ENCODE data around the gene PNISR. TPM values are rescaled to one million over a fixed set of nuclear protein-coding genes. Genes with fewer than 3 reads are reported as not detected.
A peak's percentile ranks its signal among the peaks of the same experiment; 100 is the strongest.

Gene PNISR
- polyA plus RNA-seq, 4 donors, result 214 to 429 (median 345) TPM

DNA sequence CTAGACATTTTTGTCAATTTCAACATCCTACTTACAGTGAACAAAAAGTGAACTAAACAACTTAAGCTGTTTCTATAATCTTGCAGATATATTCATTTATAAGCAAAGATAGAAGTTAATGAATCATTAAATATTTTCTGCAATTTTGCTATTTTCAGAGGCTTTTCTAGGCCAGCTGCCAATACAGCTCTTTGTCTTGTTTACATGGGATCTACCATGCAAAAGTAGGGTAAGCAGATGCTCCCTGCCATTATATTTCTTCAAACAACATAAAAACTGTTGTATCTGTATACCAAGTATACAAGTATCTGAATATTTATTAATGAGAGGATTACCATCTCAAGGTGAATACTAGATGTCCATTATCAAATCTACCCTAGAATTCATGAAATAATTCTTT lies 15.4 kb downstream of the PNISR start:
- no peak for DNase-seq (ENCODE audit: low read depth in 4 of 4, low spot score in 2 of 4)

DNA sequence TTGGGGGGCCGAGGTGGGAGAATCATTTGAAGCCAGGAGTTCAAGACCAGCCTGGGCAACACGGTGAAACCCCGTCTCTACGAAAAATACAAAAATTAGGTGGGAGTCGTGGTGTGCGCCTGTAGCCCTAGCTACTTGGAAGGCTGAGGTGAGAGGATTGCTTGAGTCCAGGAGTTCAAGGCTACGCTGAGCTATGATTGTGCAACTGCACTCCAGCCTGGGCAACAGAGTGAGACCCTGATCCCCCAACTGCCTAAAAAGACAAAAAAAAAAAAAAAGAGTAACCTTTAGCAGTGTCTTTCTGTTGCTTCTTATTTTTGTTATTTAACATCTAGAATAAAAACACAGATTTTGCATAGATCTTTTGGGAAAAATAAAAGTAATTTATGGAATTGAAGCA lies 18.0 kb downstream of the PNISR start:
- no peak for DNase-seq (ENCODE audit: low read depth in 4 of 4, low spot score in 2 of 4)

- no peak for DNase-seq (ENCODE audit: low read depth in 4 of 4, low spot score in 2 of 4)
These were observed 22.7 kb downstream of the PNISR start for GRCh38 chr6:99402448-99402847.

GRCh38 chr6:99397287-99397686 lies 27.8 kb downstream of the PNISR start:
- no peak for DNase-seq (ENCODE audit: low read depth in 4 of 4, low spot score in 2 of 4)

DNA sequence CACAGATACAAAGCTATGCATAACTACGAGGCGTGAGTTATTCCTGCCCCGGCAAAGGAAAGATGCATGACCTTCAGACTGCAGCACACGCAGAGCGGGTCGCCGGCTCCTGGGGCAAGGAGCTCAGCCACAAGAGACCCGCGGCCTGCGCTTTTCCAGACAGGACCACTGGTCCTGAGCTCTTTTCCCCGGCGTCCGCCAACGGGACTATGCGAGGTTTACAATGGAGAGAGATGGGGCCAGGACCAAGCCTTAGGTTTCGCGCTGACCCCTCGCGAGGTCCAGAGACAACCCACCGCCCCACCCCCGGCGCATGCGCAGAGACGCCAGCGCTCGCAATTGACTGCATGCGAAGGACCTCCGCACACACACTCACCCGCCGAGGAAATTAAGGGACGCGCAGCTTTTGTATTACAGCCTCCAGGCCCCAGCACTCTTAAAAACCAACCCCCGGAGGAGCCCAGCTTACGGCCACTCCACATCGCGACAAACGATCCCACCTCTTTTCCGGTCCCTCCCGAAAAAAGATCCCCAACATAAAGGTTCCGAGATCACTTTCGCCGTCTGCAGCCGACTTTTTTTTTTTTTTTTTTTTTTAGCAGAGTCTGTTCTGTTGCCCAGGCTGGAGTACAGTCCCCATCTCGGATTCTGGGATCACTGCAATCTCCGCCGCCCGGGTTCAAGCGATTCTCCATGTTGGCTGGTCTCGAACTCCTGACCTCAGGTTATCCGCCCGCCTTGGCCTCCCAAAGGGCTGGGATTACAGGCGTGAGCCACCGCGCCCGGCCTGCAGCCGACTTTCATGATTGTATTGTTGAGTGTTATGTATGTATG lies 31.2 kb downstream of the PNISR start, which contains the start of gene COQ3:
COQ3 (minus strand) TSS at position 498 of the 834 bp plus-strand sequence; CDS start at position 482, 16 bp downstream.
- DNase-seq (ENCODE audit: low read depth in 4 of 4, low spot score in 2 of 4), result peak; percentile 75 to 82 (median 78)

DNA sequence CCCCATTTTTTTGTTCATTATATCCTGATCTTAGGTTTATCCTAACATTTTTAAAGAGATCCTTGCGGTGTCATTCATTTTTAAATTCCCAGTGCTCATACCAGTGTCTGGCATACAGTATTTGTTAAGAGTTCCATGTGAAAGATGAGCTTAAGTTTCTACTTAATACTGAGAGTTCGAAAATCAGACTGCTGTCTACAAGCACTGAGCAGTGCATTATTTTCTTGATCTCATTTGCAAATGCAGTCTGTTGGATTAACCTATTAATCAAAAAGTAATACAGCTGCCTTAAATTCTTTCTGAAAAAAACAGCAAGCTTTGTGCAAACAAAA lies 31.8 kb downstream of the PNISR start:
- DNase-seq (ENCODE audit: low read depth in 4 of 4, low spot score in 2 of 4), result peak in 1 of 4 donors; percentile 0

DNA sequence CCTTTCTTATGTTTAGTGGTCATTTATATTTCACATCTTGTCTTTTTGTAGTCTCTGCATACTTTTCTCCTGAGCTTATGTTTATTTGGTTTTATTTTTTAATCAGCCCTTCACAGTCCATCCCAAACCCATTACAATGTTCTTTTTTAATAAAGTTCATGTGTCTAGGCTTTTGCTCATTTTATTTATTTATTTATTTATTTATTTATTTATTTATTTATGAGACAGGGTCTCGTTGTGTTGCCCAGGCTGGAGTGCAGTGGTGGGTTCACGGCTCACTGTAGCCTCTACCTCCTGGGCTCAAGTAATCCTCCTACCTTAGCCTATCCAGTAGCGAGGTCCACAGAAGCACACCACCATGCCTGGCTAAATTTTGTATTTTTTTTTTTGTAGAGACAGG lies 34.2 kb downstream of the PNISR start:
- no peak for DNase-seq (ENCODE audit: low read depth in 4 of 4, low spot score in 2 of 4)

DNA sequence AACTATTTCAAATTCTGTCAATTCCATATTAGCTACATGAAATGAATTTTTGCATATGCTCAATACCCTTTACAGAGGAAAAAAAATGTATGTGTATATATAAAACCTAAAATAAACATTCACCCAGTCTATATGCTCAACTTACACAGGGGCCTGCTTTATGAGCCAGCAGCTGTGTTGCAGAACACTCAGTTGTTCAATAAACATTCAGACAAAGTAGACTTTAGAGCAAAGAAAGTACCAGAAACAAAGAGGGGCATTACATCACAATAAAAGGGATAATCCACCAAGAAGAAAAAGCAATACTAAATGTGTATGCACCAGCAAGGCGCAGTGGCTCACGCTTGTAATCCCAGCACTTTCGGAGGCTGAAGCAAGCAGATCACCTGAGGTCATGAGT lies 40.6 kb downstream of the PNISR start:
- DNase-seq (ENCODE audit: low read depth in 4 of 4, low spot score in 2 of 4), result no peak

DNA sequence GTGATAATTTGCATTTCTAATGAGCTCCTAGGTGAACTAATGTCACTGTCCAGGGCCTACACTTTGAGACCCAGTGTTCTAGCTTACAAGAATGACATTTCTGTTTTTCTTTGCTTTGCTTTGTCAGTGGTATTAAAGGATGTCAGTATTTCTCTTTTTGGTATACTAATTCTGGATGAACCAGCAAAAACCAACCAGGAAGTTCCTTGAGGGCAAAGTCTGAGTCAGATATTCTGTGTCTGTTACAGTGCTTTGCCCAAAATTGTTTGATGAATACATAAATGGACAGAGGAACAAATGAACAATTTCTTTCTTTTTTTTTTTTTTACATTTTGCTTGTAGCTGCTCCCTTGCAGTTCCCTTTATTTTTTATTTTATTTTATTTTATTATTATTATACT lies 46.5 kb downstream of the PNISR start:
- DNase-seq (ENCODE audit: low read depth in 4 of 4, low spot score in 2 of 4), result no peak

GRCh38 chr6:99369533-99369932 lies 55.6 kb downstream of the PNISR start:
- DNase-seq (ENCODE audit: low read depth in 4 of 4, low spot score in 2 of 4), result no peak

DNA sequence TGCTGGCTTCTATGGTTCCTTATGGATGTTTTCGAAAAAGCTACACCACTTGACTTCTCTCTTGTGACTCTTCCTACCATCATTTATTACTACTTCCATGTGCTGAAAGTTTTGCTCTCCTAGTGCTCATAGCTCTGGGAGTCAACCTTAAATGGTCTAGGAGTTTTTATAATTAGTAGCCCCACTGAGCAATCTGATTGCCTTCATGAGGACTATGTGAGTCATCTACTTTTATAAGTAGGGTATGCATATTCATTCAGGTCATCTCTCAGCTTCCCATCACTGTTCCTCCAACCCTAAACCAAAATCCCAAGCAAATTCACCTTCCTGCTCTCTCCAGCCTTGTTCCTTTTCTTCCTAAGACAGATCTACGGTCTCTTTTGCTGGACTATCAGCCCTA lies 58.3 kb downstream of the PNISR start:
- DNase-seq (ENCODE audit: low read depth in 4 of 4, low spot score in 2 of 4), result no peak

DNA sequence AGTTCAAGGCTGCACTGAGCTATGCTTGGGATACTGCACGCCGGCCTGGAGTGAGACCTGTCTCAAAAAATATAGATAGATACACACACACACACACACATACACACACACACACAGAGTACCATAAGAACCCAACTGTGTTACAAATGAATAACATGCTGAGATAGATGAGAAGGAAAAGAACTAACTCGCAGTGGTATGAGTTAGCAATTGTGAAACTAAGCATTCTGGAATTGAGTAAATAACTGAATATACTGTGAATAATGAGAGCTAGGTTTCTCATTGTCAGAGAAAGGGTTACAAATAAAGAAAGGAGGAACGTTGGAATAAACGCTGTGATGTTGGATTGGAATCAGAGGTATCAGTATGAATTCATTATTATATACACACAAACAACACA lies 61.1 kb downstream of the PNISR start:
- DNase-seq (ENCODE audit: low read depth in 4 of 4, low spot score in 2 of 4), result no peak

DNA sequence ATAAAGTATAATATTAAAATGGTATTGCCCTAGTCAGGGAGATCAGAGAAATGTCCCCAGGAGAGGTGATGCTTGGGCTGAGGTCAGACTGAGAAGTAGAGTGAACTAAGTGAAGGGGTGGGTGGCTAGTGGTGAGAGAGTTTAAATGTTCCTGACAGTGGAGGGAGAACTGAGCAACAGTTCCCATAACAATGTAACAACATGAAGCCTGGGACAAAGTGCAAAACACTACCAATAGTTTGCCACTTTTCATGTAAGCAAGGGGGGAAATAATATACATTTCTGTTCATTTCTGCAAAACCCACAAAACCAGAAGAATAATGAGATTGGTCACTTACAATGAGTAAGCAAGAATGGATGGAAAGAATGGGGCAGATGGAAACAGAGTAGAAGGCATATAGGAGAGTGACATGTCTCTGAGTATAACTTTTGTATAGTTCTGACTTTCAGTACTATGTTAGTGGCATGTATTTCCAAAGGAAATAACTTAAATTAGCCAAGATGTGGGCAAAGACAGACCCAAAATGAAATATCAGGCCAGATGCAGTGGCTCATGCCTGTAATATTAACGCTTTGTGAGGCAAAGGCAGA lies 62.3 kb downstream of the PNISR start:
- no peak for DNase-seq (ENCODE audit: low read depth in 4 of 4, low spot score in 2 of 4)

DNA sequence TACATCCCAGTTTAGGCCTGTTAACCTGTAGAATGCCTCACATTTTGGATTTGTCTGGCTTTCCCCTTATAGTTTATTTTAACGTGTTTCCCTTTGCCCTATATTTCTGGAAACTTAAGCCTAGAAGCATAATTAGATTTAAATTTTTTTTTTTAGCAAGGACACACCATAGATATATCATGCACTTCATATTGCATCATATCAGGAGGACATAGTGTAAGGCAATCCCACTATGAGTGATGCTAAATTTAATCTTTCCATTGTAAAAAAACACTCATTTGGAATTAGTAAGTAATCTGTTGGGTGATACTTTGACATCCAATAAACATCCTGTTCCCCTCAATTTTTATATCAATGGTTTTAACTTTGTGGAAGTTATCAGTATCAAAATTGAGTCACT lies 65.3 kb downstream of the PNISR start:
- no peak for DNase-seq (ENCODE audit: low read depth in 4 of 4, low spot score in 2 of 4)

GRCh38 chr6:99356641-99357040 lies 68.5 kb downstream of the PNISR start:
- DNase-seq (ENCODE audit: low read depth in 4 of 4, low spot score in 2 of 4), result no peak

DNA sequence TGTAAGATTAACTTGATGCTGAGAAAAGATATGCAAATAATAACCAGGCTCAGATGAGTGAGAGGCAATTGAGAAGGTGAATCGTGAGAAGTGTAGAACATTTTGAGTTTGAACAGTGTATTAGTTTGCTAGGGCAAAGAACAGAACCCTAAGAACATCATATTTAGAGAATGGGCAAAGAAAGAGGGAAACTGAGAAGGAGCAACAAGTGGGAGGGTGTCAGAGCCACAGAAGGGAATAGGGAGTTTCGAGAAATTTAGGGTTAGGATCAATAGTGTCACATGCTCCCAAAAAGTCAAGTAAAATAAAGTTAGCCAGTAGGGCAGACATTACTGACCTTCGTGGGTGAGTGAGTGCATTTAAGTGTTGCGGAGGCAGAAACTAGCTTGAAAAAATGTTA lies 70.1 kb downstream of the PNISR start:
- no peak for DNase-seq (ENCODE audit: low read depth in 4 of 4, low spot score in 2 of 4)

DNA sequence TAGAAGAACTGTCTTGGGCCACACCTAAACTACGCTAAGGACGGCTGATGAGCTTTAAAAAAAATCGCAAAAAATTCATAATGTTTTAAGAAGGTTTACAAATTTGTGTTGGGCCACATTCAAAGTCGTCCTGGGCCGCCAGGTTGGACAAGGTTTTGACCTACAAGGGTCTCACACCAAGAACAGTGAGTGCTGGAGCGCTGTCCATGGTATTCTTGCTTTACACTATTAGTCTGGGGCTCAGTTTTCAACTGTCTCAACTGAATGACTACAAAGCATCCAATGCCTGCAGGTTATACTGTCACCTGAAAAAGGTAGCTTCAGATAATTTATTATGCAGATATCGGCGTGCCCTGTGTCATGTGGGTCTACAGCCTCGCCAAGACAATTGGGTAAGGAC lies 72.0 kb downstream of the PNISR start:
- no peak for DNase-seq (ENCODE audit: low read depth in 4 of 4, low spot score in 2 of 4)

DNA sequence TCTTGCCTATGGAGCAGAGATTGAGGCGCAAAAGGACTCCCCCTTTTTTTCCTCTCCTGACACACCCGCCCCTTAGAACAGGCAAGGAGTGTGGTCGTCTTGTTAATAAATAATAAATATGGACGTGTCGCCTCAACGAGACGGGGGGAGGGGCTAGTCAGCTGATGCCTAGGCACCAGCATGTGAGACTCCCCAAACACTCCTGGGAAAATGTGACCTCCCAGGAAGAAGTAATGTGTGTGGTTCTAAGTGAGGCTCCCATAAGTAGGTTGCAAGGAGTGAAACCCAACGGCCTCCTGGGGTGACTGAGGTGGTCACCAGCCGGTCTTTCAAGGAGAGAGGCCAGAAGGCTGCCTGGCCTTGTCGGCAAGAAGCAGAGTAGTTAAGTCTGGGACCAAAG lies 74.5 kb downstream of the PNISR start:
- DNase-seq (ENCODE audit: low read depth in 4 of 4, low spot score in 2 of 4), result no peak

- no peak for DNase-seq (ENCODE audit: low read depth in 4 of 4, low spot score in 2 of 4)
These were observed 75.7 kb downstream of the PNISR start, which contains the start of gene FAXC for GRCh38 chr6:99349171-99350141. TSS of gene FAXC (minus strand) at chr6:99349674. CDS start at chr6:99349372, 302 bp downstream.

DNA sequence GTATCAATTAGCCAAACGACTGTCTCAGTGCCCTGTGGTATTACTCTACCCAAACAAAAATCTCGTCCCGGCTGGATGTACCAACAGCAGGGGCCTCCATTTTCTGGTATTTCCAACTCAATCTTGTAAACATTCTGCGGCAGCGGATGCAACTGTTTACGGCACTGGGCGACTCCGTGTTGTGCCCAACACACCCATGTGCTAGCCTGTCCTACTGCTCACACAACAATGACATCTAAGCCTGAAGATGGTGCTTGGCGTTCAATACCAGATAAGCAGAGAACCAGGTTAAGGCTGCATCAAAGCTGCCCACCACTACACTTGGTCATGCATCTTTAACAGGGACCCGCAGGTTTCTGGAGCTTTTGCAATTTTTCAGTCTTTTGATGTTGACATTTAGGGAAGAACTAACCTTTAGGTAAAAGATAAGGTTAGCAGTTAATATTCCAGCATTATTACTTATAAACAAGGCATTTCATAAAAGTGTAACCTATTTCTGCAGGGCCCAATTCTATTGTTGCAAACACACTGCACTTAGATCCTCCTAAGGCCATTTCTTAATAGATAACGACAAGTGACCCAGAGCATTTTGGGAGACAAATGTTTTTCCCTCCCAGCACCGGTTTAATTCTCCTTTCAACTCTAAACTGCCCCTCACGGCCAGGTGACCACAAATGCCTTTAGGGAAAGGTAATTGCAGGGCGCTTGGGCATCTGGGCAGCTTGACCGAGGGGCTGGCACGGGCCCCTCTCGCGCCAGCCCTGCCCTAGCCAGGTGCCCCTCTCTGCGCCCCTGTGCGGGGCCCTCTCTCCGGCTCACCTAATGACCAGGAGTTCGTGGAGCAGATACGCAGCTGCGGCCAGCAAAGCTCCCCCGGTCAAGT lies 76.6 kb downstream of the PNISR start:
- DNase-seq (ENCODE audit: low read depth in 4 of 4, low spot score in 2 of 4), result no peak
